HEK293T (cell line): ENCODE results near the gene SP100.

ENCODE experiments used
- ELF4 ChIP-seq: fragments of 450-650 bp; IDR thresholded peaks from 2 replicates; pipeline ENCODE4 v1.6.1; 2017; ENCODE audit warnings: antibody characterized with exemption
- FOXA1 ChIP-seq: fragments of 450-650 bp; IDR thresholded peaks from 2 replicates; pipeline ENCODE4 v1.6.1; 2016; ENCODE audit warnings: mild to moderate bottlenecking
- FOXK2 ChIP-seq: fragments of 450-650 bp; IDR thresholded peaks from 2 replicates; pipeline ENCODE4 v1.6.1; 2016; ENCODE audit warnings: mild to moderate bottlenecking
- SUZ12 ChIP-seq: fragments of 450-650 bp; IDR thresholded peaks from 2 replicates; pipeline ENCODE4 v1.6.1; 2016; ENCODE audit warnings: mild to moderate bottlenecking

DNA sequence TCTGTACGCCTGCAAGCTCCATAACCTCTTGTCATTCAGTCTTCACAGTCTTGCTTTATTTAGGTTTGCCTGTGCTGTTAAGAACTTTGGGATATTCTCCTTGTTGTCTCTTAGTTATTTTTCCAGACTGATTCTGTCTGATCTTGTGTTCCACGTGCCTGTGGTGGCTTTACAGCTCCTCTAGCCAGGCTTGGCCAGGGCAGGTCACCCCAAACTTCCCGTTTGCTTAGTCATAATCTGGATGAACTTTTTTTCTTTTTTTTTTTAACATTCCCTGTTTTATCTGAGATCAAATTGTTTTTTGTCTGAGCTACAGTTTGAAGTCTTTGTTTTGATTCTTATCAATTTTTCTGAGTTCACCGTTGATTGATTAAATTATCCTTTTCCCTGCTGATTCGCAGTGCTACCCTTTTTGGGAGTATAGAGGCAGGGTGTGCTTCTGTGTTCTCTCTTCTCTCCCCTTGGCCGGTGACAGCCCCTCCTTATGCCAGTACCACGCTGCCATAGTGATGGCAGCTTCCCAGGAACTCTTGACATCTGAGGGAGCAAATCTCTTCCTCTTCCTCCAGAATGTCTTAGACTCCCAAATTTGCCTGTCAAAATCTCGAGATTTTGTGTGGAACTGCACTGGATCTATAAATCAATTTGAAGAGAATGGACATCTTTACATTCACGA lies 2.5 kb downstream of the SP100 start:
- TF ChIP-seq FOXA1, result no peak
- no peak for TF ChIP-seq FOXK2
- no peak for TF ChIP-seq SUZ12
- no peak for TF ChIP-seq ELF4
